GM19193 (cell line): ENCODE data around the gene LY6G6D.

Experiments
- POLR2A ChIP-seq: IDR thresholded peaks from 4 replicates; pipeline ENCODE4 v1.6.1; 2011; ENCODE audit not compliant: insufficient read depth, insufficient read length; ENCODE audit errors: extremely low read depth

Gene LY6G6D

DNA sequence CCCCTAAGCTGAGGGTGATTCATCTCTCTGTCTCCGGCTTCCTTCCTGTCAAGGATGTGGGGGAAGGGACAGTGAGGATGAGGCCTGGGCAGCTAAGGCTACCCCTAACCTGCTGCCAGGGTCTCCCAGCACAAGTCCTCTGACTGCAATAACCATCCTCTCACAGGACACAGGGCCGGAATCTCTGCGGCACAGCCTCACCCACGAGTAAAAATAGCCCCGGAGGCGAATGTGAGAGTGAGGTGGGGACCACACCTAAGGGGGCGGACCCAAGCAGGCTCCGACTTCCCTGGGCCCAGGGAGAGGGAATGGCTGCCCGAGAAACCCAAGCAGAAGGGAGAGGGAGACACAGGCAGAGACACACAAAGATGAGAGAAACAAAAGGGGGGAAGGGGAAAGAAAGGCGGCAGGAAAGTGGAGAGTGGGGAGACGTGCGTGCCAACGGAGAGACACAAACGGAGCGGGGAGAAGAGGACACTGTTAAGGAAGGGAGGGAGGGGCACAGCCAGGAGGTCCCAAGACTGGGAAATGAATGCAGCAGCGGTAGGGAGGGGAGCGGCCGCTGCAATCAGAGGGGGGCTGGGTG, 19.8 kb downstream of the LY6G6D start:
- peak; percentile 32 for TF ChIP-seq POLR2A

DNA sequence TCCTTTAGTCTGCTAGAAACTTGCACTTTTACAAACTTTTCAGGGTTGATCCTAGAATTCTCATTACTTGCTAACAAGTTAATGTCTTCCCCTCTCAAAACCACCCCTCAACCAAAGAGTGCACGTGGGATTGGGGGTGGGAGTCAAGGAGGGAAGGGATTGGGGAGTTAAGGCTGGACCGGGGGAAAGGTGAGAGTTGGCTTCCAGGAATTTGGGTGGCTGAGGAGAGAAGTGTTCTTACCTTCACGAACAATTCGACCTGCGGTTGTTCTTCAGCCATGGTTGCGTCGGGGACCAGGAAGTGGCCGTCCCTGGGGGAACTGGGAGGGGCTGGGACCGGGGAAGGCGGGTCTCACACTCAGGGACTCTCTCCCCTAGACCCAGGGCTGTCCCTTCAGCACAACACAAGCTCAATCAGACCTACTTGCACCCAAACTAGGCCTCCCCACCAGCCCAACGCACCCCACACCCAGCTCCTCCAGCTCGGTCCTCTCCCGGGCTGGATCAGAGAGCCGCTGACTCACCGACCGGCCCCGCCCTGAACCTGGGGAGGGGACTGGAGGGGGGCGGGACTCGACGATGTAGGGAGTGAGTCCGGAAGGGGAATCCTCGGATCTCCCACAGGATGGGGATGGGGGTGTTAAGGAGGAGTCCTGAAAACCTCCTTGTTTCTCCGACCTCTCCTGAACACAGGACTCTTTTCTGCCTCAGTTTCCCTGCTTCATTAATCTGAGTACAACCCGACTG, 21.0 kb downstream of the LY6G6D start, which contains the start of gene CLIC1:
Gene CLIC1 (minus strand): TSS at position 510 of the 747 bp plus-strand sequence. CDS start 230 bp downstream, at position 280.
- peak; percentile 86 for TF ChIP-seq POLR2A

DNA sequence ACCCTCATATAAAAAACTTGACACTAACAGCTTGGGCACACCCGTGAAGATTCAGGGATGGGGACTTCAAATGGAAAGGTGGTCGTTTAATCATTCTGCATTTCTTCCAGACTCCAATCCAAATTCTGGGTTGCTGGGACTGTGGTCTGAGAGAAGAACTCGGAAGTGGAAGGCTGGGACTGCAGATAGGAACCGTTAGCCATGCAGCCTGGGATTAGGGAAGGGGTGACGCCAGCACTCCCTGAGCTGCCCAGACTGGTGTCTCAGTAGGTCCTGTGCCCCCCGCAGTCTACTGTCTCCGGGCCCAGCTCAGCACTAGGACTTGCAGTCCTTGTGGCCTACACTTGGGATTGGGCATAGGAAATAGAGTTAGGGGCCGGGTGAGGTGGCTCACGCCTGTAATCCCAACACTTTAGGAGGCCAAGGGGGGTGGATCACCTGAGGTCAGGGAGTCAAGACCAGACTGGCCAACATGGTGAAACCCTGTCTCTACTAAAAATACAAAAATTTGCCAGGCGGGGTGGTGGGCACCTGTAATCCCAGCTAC, 21.7 kb downstream of the LY6G6D start:
- peak; percentile 0 for TF ChIP-seq POLR2A

DNA sequence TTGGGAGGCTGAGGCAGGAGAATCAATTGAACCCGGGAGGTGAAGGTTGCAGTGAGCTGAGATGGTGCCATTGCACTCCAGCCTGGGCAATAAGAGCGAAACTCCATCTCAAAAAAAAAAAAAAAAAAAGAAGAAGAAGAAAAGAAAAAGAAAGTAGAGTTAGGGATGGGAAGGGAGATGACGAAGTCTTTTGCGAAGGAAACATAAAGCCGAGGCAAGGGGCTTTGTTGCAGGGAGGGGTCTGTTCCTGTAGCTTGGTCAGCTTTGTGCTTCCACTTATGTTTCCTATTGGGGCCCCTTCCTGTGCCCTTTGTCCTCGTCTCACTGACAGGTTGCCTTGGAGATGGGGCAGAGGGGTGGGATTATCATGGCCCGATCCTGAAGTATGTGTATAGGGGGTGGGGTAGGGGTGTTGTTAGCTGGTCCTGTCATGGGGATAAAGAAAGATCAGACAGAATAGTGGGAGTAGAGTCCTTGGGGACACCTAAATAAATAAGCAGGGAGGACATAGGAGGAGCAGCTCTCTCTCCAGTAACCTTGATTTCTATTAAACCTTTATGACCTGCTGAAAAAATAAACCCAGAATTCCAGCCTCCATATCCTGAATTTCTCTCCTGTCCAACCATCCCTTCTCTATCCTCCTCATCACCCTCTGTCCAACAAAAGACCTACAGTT, 22.3 kb downstream of the LY6G6D start:
- TF ChIP-seq POLR2A, result peak; percentile 3

DNA sequence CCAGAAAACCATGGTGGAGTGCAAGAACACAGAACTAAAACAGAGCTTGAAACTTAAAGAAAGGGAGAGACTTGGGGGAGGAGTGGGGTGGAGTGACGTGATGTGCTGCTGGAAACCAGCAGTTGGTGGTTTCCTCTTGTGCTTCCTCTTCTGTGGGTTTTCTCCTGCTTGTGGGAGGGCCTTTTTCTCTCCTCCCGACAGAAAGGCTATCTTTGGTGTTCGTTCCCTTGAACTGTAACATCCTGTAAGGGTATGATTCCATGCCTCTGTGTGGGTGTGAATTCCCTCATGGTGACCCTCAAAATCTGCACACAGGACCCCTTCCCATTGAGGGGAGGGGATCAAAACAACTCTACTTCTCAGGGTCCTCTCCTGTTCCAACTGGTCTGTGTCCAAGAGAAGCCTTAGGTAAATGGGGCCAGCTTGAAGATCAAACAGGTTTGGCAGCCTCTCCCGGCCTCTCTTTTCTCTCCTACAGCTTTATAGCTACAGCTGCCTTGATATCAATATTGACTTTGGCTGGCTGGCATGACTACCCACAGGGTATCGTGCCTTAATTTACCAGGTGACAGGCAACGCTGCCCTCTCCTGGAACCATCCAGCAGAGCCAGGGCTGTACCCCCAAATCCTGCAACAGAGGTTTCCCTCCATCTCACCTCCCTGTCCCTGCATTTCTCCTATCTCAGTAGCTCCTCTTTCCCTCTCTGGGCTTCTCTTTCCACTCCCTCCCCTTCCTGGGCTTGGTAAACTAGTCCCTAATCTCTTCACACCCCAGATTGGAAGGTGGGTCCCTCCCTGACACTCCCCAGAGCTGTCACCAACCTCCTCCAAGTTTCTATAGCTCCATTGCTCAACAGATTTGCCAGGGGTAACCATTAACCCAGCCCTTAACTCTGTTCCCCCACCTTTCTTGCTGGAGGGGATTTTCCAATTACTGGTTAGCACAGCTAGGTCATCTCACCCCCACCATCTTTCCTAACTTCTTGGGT, 23.1 kb downstream of the LY6G6D start:
- peak; percentile 42 for TF ChIP-seq POLR2A

DNA sequence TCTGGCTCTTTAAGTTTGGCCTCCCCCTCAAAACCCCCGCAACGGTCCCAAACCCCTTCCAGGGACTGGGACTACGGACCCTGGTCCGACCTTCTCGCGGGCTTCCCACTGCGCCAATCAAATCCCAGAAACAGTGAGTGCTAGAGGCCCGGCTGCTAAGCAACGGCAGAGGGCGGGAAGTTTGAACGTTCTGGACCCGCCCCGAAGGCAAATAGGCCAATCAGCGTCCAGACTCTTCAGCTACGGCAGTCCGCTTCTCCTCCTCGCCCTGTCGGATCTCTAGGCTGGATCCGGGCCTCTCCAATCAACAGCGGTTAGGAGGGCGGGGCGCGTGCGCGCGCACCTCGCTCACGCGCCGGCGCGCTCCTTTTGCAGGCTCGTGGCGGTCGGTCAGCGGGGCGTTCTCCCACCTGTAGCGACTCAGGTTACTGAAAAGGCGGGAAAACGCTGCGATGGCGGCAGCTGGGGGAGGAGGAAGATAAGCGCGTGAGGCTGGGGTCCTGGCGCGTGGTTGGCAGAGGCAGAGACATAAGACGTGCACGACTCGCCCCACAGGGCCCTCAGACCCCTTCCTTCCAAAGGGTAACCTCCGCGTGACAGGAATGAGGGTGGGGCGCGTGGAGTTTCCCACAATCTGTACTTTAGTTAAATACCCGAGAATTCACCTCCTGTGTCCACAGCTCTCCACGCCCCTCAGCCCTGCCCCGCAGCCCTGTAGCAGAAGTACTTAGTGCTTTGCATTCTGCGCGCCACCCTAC, 24.7 kb downstream of the LY6G6D start, which contains the start of gene MSH5:
Gene MSH5 (plus strand): TSS at position 367 of the 758 bp plus-strand sequence. CDS start 462 bp downstream, outside the sequence.
- TF ChIP-seq POLR2A, result peak; percentile 58

DNA sequence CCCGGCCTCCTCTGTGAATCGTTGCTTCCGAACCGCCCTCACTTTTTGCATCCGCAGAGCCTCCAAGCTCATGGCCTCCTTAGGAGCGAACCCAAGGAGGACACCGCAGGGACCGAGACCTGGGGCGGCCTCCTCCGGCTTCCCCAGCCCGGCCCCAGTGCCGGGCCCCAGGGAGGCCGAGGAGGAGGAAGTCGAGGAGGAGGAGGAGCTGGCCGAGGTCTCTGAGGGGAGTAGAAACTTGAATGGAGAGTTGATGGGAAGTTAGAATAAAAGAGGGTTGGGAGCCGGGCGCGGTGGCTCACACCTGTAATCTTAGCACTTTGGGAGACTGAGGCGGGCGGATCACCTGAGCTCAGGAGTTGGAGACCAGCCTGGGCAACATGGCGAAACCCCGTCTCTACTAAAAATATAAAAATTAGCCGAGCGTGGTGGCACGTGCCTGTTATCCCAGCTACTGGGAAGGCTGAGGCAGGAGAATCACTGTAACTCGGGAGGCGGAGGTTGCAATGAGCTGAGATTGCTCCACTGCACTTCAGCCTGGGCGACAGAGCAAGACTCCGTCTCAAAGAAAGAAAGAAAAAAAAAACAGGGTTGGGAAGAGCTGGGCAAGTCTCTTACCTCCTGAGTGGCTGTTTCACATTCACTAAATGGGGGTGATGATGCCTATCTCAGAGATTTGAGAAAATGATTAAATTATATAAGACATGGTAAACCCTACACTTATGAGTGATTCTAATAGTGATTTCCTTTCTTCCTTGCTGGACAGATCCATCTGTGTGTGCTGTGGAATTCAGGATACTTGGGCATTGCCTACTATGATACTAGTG, 25.5 kb downstream of the LY6G6D start:
- TF ChIP-seq POLR2A, result no peak

DNA sequence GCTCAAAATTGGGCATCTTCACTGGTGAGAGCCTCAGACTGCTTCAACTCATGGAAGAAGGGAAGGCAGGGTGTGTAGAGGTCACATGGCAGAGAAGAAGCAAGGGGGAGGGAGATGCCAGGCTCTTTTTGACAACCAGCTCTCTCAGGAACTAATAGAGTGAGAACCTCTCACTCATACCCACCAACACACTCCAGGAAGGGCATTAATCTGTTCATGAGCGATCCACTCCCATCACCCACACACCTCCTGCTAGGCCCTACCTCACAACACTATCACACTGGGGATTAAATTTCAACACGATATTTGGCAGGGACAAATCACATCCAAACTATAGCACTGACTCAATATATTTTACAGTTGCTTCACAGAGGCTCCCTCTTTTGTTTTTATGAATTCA, 26.7 kb downstream of the LY6G6D start:
- no peak for TF ChIP-seq POLR2A

DNA sequence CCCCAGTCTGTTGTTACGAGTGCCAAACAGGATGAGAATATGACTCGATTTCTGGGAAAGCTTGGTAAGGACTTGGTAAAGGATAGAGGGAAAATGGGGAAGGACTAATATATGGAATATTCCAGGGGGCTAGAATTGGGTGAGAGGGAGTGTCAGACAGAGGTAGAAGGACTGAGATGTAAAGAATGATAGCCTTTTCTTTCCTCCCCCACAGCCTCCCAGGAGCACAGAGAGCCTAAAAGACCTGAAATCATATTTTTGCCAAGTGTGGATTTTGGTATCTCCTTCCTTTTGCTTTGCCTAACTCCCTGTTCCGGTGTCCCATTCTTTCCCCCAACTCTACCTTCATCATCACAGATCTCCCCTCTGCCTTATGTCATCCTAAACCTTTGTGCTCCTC, 27.7 kb downstream of the LY6G6D start:
- TF ChIP-seq POLR2A, result no peak

DNA sequence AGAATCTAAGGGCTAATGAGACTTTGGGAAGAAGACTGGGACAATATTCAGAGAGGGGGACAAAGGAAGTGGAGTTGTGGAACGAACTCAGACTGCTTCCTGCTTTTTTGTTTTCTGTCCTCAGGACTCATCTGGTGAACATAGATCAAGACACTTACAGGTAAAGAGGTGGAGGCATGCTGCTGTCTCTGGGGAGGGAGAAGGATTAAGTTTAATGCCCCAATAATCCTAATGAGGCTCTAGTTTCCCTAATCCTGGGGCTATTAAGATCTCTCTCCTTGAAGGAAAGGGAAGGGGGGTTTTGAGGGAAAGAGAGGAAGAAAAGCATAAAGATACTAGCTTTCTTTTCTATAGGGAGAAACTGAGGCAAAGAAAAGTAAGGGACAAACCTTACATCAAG, 29.3 kb downstream of the LY6G6D start:
- no peak for TF ChIP-seq POLR2A

DNA sequence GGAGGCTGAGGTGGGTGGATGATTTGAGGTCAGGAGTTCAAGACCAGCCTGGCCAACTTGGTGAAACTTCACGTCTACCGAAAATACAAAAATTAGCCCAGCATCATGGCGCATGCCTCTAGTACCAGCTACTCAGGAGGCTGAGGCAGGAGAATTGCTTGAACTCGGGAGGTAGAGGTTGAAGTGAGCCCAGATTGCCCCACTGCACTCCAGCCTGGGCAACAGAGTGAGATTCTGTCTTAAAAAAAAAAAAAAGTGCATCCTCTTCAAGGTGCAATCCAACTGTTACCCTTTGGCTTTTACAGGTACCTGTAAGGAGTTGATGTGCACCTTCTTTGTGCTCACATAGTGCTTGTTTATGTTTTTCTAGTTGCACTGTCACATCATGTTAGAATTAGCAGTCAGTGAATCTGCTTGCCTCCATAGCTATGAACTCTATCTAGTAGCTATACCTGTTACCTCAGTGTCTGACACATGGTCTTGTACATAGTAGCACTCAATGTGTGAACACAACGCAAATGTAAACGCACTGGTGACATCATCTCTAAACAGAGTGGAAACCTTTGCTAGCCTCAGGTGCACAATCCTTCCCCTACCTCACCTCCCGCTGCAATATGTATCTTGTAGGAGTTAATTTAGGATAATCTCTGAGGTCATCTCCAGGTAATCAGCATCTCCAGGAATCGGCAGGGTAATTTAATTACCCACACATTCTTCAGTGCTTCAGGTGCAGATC, 34.3 kb downstream of the LY6G6D start:
- no peak for TF ChIP-seq POLR2A

DNA sequence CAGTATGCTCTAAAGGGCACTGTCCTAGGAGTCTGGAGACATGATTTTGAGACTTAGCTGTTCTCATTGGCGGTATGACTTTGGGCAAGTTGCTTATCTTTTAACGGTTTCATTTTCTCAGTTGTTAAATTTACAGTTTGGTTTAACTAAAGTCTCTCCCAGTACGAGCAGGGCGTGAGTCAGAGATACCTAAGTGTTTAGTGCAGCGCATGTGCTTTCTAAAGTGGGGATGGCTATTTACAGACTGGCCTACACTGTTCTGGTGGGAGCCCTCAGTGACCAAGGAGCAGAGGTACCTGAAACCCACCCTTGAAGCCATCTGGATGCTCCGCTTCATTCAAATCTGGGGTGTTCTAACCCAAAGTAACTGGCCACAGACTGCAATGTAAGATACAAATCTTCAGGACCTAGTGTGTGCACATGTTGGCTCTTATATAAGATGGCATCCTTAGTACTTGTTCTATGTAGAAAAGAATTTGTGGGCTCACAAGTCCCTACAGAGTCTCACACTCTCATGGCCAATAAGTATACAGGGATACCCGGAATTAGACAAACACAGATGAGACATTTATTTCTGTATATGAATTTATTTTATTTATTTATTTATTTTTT, 35.4 kb downstream of the LY6G6D start:
- TF ChIP-seq POLR2A, result no peak

DNA sequence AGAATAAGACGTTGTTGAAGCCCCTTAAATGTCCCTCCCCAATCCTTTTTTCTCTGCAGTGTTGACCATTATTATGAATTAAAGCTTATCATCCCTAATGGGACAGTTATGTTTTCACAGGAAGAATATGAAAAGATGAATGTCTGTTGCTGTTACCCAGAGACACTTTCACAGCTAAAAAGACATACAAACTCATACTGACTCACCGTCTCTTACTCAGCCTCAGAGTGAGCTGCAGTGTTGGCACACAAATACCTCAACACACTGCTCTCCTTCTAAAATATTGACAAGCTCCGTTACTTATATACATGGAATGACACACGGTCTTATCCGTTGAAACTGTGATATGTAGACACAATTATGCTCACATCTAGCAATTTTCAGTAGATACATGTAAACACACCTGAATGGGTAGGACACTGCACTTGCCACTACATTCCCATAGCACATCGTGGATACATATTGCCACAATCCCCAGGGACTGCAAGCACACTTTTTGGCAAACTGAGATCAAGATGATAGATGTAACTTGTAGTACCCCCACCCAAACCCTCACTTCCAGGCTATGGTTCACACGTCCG, 37.7 kb downstream of the LY6G6D start:
- no peak for TF ChIP-seq POLR2A
